ENCODE data around the gene DOK6.

DOK6 gene

DNA sequence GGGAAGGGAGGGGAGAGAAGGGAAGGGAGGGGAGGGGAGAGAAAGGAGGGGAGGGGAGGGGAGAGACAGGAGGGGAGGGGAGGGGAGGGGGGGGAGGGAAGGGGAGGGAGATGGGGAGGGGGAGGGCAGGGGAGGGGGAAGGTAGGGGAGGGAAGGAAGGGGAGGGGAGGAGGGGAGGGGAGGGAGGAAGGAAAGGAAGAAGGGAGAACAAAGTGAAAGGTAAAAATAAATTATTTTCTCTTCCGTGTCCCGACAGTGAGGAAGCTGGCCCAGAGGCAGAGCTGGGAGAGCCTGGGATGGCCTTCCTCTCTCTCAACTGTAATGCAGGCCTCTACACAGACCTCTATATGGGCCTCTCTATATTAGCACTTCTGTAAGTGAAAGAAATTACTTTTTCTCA, 493.8 kb downstream of the DOK6 start:
- no peak overlapping the region for H3K4me3 Mint-ChIP-seq
- H3K9me3 Mint-ChIP-seq: peaks cover 2% of the 10 kb centered on the region
- peaks cover 12% of the 10 kb centered on the region for H3K36me3 Mint-ChIP-seq
- peaks cover 15% of the 10 kb centered on the region for H3K4me1 Mint-ChIP-seq
- no peak overlapping the region for H3K27ac Mint-ChIP-seq
- no peak for ATAC-seq
- peaks cover 10% of the 10 kb centered on the region for H3K27me3 Mint-ChIP-seq

- Mint-ChIP-seq H3K4me1 (peaks cover 15% of the 10 kb centered on the region), H3K9me3 (peaks cover 2% of the 10 kb centered on the region), H3K27me3 (peaks cover 10% of the 10 kb centered on the region), H3K27ac (no peak overlapping the region), H3K4me3 (no peak overlapping the region), H3K36me3 (peaks cover 12% of the 10 kb centered on the region)
- no peak for ATAC-seq
Observed at GRCh38 chr18:69895066-69896047, 494.7 kb downstream of the DOK6 start.

- peaks cover 6% of the 10 kb centered on the region for H3K36me3 Mint-ChIP-seq
- ATAC-seq: no peak
- H3K4me3 Mint-ChIP-seq: peak overlapping the region; percentile 61
- peaks cover 2% of the 10 kb centered on the region for H3K9me3 Mint-ChIP-seq
- peak overlapping the region; percentile 41 for H3K27ac Mint-ChIP-seq
- H3K27me3 Mint-ChIP-seq: peaks cover 10% of the 10 kb centered on the region
- peaks cover 20% of the 10 kb centered on the region for H3K4me1 Mint-ChIP-seq
Observed at GRCh38 chr18:69897397-69898108, 496.9 kb downstream of the DOK6 start.

DNA sequence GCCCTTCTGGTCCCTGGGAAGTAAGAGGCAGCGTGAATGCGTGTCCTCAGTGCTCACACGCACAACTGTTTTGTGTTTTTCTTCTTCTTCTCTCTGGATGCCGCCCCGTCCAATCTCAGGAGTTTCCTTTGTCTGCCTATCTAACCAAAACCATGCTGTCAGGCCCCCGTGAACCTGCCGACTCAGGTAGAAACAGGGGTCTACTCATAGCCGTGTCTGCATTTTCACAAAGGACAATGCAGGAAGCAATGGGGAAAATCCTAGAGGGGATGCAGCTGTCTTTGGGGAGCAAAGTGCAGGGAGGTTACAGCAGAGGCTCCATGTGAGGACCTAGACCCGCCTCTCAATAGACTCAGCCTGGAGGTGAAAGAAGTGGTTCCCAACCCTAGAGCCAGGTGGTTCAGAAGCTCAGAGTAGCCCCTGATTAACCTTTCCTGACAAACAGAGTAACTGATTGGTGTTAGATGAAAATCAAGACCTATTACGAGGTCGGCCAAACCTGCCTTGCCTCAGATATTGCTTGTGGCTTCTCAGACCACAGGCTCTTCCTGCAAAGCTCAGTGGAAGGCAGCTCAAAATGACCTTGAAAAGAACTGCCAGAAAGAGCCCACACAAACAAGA, 497.7 kb downstream of the DOK6 start:
- Mint-ChIP-seq H3K27me3 (peaks cover 10% of the 10 kb centered on the region), H3K4me1 (peaks cover 20% of the 10 kb centered on the region), H3K27ac (peak overlapping the region; percentile 41), H3K36me3 (peaks cover 6% of the 10 kb centered on the region), H3K4me3 (peak overlapping the region; percentile 27), H3K9me3 (peaks cover 2% of the 10 kb centered on the region)
- ATAC-seq: peak; percentile 37
